Occipital lobe (tissue), 2 donors: ENCODE measurements around the gene PIGQ. TPM values are rescaled to one million over a fixed set of nuclear protein-coding genes. Genes with fewer than 3 reads are reported as not detected.
"Not testable (repeated sequence)": the region's sequence is repeated elsewhere in the genome, so short reads cannot be mapped to it uniquely, and the experiment has no call there.

Experiments
- DNase-seq: peaks from one replicate; lab custom pipeline; 2025; lab: John Stamatoyannopoulos, UW
- total RNA-seq: library from RNA; depleted of rRNA; stranded (reverse); fragments of >200 nt; gene quantifications from one replicate; pipeline ENCODE4 v1.2.3, GENCODE V29; 2014

PIGQ gene
- total RNA-seq, 1 donor from 2014 or later = 18.1 TPM

- DNase-seq = no peak
Measured at GRCh38 chr16:585351-585750, 15.6 kb downstream of the PIGQ start.

GRCh38 chr16:586047-586644 is 16.4 kb downstream of the PIGQ start:
- no peak for DNase-seq

- no peak for DNase-seq
Measured at GRCh38 chr16:586645-587590, 17.1 kb downstream of the PIGQ start.

GRCh38 chr16:588639-588888 is 18.8 kb downstream of the PIGQ start:
- DNase-seq = no peak

- DNase-seq = peak; percentile 99
Measured at GRCh38 chr16:588889-589657, 19.3 kb downstream of the PIGQ start.

GRCh38 chr16:589658-590187 is 20.0 kb downstream of the PIGQ start, which contains the start of gene RAB40C:
RAB40C (plus strand) TSS chr16:590066; CDS start chr16:590292, 226 bp downstream.
- DNase-seq = peak; percentile 99

- DNase-seq = no peak
Measured at GRCh38 chr16:590188-590814, 20.5 kb downstream of the PIGQ start.

GRCh38 chr16:590815-591200 is 21.0 kb downstream of the PIGQ start:
- no peak for DNase-seq

- DNase-seq = no peak
Measured at GRCh38 chr16:591231-591630, 21.5 kb downstream of the PIGQ start.

- no peak for DNase-seq
Measured at GRCh38 chr16:591892-592517, 22.2 kb downstream of the PIGQ start.

- peak; percentile 58 for DNase-seq
Measured at GRCh38 chr16:592518-593306, 22.9 kb downstream of the PIGQ start.

GRCh38 chr16:593406-593805 is 23.6 kb downstream of the PIGQ start:
- no peak for DNase-seq

GRCh38 chr16:593807-594206 is 24.0 kb downstream of the PIGQ start:
- no peak for DNase-seq

GRCh38 chr16:595094-595528 is 25.3 kb downstream of the PIGQ start:
- no peak for DNase-seq

- DNase-seq = peak; percentile 73
Measured at GRCh38 chr16:595942-596735, 26.4 kb downstream of the PIGQ start.

GRCh38 chr16:596736-597060 is 26.9 kb downstream of the PIGQ start:
- DNase-seq = no peak

GRCh38 chr16:597655-598054 is 27.9 kb downstream of the PIGQ start:
- not testable (repeated sequence) for DNase-seq

GRCh38 chr16:598823-599739 is 29.3 kb downstream of the PIGQ start:
- DNase-seq = no peak
